Measurements from ENCODE around the gene TRIM72.
"Not testable (repeated sequence)": the region's sequence is repeated elsewhere in the genome, so short reads cannot be mapped to it uniquely, and the experiment has no call there.

Gene TRIM72

DNA sequence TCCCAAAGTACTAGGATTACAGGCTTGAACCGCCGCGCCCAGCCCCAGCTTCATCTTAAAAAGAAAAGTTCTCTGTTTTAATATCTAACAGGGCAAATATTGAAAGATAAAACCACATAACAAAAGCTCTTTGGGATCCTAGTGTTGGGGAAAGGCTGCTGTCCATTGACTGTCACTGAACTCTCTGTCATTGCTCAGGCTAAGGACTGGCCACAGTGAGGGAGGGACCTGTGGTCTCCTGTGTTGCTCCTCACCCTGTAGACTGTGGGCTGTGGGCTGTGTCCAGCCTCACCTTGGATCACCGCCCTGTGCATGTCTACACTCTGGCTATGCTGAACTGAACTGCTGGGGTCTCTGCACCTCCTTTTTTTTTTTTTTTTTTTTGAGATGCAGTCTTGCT is 14.3 kb downstream of the TRIM72 start:
- no peak overlapping the region for H3K4me3 ChIP-seq (ENCODE audit: low read depth, low read length)
- POLR2A ChIA-PET: interaction anchor here (0.5 kb wide), 1 partner anchor 48 kb away, joined by 4 read pairs; no protein-coding TSS in a partner anchor
- TF ChIP-seq, protein P1, sequence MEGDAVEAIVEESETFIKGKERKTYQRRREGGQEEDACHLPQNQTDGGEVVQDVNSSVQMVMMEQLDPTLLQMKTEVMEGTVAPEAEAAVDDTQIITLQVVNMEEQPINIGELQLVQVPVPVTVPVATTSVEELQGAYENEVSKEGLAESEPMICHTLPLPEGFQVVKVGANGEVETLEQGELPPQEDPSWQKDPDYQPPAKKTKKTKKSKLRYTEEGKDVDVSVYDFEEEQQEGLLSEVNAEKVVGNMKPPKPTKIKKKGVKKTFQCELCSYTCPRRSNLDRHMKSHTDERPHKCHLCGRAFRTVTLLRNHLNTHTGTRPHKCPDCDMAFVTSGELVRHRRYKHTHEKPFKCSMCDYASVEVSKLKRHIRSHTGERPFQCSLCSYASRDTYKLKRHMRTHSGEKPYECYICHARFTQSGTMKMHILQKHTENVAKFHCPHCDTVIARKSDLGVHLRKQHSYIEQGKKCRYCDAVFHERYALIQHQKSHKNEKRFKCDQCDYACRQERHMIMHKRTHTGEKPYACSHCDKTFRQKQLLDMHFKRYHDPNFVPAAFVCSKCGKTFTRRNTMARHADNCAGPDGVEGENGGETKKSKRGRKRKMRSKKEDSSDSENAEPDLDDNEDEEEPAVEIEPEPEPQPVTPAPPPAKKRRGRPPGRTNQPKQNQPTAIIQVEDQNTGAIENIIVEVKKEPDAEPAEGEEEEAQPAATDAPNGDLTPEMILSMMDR (IDR thresholded peaks at IDR 0.05; ENCODE audit: insufficient read depth, low read length, missing control alignments): no peak
- DNase-seq (ENCODE audit: low read depth, low spot score): no peak
- CTCF ChIA-PET: no interaction called here

DNA sequence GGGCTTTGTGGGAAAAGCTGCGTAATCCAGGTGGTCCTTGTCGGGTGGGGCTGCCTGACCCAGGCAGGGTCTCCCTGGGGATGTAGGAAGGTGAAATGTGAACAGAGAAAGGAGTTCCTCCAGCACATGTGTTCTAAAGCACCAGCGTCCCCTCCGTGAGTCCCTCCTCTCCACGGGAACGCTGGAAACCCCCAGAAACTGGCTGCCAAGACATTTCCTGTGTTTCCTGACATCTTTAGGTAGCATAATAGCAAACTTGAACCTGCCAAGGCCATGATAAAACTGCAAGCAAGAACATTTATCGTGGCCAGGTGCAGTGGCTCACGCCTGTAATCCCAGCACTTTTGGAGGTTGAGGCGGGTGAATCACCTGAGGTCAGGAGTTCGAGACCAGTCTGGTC is 15.6 kb downstream of the TRIM72 start:
- ChIA-PET CTCF (no interaction called here), POLR2A (no interaction called here)

DNA sequence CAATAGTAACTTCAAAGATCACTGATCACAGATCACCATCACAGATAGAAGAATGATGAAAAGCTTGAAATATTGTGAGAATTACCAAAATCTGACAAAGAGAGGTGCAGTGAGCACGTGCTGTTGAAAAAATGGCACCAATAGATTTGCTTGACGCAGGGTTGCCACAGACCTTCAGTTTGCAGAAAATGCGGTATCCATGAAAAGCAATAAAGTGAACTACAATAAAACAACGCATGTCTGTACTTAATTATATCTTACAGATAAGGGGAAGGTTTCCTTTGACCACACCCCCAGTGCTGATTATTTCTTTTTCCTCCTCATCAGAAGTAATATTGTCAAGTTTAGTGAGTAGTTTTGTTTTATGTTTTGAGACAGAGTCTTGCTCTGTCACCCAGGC is 24.1 kb downstream of the TRIM72 start:
- ChIA-PET POLR2A (no interaction called here), CTCF (no interaction called here)
- no peak for DNase-seq (ENCODE audit: low read depth, low spot score)
- TF ChIP-seq, protein P1 (IDR thresholded peaks at IDR 0.05; ENCODE audit: insufficient read depth, low read length, missing control alignments): no peak
- H3K4me3 ChIP-seq (ENCODE audit: low read depth, low read length): no peak overlapping the region

More for the DNA sequence above, 15.6 kb downstream of the TRIM72 start:
- H3K4me3 ChIP-seq (ENCODE audit: low read depth, low read length): no peak overlapping the region
- TF ChIP-seq, protein P1 (IDR thresholded peaks at IDR 0.05; ENCODE audit: insufficient read depth, low read length, missing control alignments): no peak
- DNase-seq (ENCODE audit: low read depth, low spot score): no peak

DNA sequence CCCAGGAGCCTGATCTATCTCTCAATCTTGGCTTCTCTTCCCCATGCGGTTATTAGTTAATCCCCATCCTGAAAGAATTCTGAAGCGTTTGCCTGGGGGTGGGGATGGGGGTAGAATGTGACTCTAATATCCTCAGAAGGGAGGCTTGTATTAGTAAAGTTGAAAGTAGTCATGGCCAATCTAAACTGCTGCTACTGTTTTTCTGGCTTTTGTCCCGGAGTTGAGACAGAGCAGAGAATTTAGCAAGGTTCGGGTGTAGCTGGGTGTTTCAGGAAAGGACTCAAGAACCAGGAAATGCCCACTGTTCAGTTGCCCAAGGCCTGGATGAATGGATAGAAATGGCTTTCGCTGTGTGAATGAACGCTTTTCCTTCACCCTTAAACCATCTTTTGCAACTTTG is 28.3 kb downstream of the TRIM72 start:
- POLR2A ChIA-PET: no interaction called here
- DNase-seq (ENCODE audit: low read depth, low spot score): no peak

DNA sequence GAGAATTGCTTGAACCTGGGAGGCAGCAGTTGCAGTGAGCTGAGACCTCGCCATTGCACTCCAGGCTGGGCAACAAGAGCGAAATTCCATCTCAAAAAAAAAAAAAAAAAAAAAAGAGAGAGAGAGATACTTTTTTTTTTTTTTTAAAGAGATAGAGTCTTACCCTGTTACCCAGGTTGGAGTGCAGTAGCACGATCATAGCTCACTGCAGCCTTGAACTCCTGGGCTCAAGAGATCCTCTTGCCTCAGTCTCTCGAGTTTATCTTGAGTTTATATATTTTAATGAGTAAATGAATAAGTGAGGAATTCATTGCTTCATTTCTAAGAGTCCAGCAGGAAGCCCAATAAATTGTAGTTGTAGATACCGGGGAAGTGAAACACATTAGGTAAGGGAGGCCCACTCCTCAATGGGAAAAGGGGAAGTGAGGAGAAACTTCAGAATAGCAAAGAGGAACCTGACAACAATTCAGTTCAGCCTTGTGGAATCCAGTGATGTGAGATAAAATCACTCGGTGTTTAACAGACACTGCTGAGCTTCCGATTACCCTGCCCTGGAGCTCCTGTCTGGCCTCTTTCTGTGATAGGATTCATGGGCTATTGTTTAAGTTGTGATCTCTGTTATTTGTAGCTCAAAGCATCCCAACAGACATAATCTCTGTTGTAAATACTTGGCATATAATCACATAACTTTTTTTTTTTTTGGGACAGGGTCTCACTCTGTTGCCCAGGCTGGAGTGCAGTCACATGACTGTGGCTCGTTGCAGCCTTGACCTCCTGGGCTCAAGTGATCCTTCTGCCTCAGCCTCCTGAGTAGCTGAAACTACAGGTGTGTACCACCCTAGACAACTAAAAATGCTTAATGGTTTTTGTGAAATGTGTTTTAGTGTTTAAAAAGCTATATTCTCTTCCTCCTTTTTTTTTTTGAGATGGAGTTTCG is 30.1 kb downstream of the TRIM72 start:
- ChIA-PET CTCF (no interaction called here), POLR2A (no interaction called here)
- TF ChIP-seq, protein P1 (IDR thresholded peaks at IDR 0.05; ENCODE audit: insufficient read depth, low read length, missing control alignments): no peak
- no peak overlapping the region for H3K4me3 ChIP-seq (ENCODE audit: low read depth, low read length)
- no peak for DNase-seq (ENCODE audit: low read depth, low spot score)

More for the DNA sequence above, 28.3 kb downstream of the TRIM72 start:
- TF ChIP-seq, protein P1 (IDR thresholded peaks at IDR 0.05; ENCODE audit: insufficient read depth, low read length, missing control alignments): no peak
- CTCF ChIA-PET: no interaction called here
- no peak overlapping the region for H3K4me3 ChIP-seq (ENCODE audit: low read depth, low read length)

DNA sequence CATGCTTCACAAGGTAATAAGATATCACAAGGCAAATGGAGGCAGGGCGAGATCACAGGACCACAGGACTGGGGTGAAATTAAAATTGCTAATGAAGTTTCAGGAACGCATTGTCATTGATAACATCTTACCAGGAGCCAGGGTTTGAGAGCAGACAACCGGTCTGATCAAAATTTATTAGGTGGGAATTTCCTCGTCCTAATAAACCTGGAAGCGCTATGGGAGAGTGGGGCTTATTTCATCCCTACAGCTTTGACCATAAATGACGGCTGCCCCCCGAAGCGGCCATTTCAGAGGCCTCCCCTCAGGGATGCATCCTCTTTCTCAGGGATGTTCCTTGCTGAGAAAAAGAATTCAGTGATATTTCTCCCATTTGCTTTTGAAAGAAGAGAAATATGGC is 31.7 kb downstream of the TRIM72 start:
- DNase-seq (ENCODE audit: low read depth, low spot score); H3K4me3 ChIP-seq (ENCODE audit: low read depth, low read length); CTCF ChIA-PET; POLR2A ChIA-PET: not testable (repeated sequence)

DNA sequence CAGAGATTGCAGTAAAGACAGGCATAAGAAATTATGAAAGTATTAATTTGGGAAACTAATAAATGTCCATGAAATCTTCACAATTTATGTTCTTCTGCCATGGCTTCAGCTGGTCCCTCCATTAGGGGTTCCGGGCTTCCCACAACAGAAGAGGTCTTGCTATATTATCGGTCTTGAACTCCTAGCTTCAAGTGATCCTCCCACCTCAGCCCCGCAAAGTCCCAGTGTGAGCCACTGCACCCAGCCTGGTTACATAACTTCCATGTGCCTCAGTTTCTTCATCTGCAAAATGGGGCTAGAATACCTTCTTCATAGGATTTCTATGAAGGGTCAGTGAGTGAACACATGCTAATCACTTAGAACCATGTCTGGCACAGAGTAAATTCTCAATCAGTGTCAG is 32.4 kb downstream of the TRIM72 start:
- TF ChIP-seq, protein P1 (IDR thresholded peaks at IDR 0.05; ENCODE audit: insufficient read depth, low read length, missing control alignments): no peak
- no peak for DNase-seq (ENCODE audit: low read depth, low spot score)
- ChIA-PET POLR2A (no interaction called here), CTCF (no interaction called here)
- no peak overlapping the region for H3K4me3 ChIP-seq (ENCODE audit: low read depth, low read length)
